Cardiac septum (tissue), 1 donor: Measurements from ENCODE around the gene KCNK1. TPM values are rescaled to one million over a fixed set of nuclear protein-coding genes. Genes with fewer than 3 reads are reported as not detected.
"Not testable (repeated sequence)": the region's sequence is repeated elsewhere in the genome, so short reads cannot be mapped to it uniquely, and the experiment has no call there.

Source experiments
- DNase-seq: peaks from one replicate; pipeline ENCODE4 v3.0.0-alpha.2; 2020; ENCODE audit warnings: low spot score
- intact Hi-C: fragments of 100-400 bp; cut with DNase I; formaldehyde crosslinking; loops from one replicate; pipeline ENCODE4 v1.14.0; 2022
- total RNA-seq: library from RNA; stranded (reverse); fragmentation: NEBNext Ultra II Directional; extraction: Animal tissue kit (Norgen Biotek cat#: 25700); gene quantifications from one replicate; pipeline ENCODE4 v1.2.1, GENCODE V29; 2021
- donor health status: DM: no; HTN: no; CAD: no.

Gene KCNK1
- total RNA-seq, 1 donor from 2014 or later, result 10.3 TPM

GRCh38 chr1:233662575-233663304, 48.8 kb downstream of the KCNK1 start:
- intact Hi-C loops, result no loop called here
- no peak for DNase-seq

GRCh38 chr1:233664253-233664652, 50.3 kb downstream of the KCNK1 start:
- intact Hi-C loops, result no loop called here

GRCh38 chr1:233664804-233665574, 51.1 kb downstream of the KCNK1 start:
- no peak for DNase-seq
- intact Hi-C loops, result no loop called here

More at GRCh38 chr1:233664253-233664652, 50.3 kb downstream of the KCNK1 start:
- no peak for DNase-seq

- DNase-seq, result no peak
- intact Hi-C loops, result loop anchor here (2.0 kb wide), 1 partner anchor 57 kb away; no protein-coding TSS in a partner anchor
Measured at GRCh38 chr1:233665575-233666270, 51.8 kb downstream of the KCNK1 start.

GRCh38 chr1:233667741-233668140, 53.8 kb downstream of the KCNK1 start:
- intact Hi-C loops, result loop anchor here (2.0 kb wide), 1 partner anchor 55 kb away; no protein-coding TSS in a partner anchor
- no peak for DNase-seq

GRCh38 chr1:233668146-233668724, 54.3 kb downstream of the KCNK1 start:
- DNase-seq, result no peak
- intact Hi-C loops, result no loop called here

- DNase-seq, result no peak
- intact Hi-C loops, result no loop called here
Measured at GRCh38 chr1:233668725-233669294, 54.9 kb downstream of the KCNK1 start.

- intact Hi-C loops, DNase-seq: not testable (repeated sequence)
Measured at GRCh38 chr1:233670363-233670762, 56.5 kb downstream of the KCNK1 start.

- intact Hi-C loops, result no loop called here
Measured at GRCh38 chr1:233671286-233671685, 57.4 kb downstream of the KCNK1 start.

GRCh38 chr1:233672732-233673131, 58.8 kb downstream of the KCNK1 start:
- DNase-seq, result no peak
- intact Hi-C loops, result no loop called here

More at GRCh38 chr1:233671286-233671685, 57.4 kb downstream of the KCNK1 start:
- no peak for DNase-seq

GRCh38 chr1:233673261-233673946, 59.5 kb downstream of the KCNK1 start:
- no peak for DNase-seq
- intact Hi-C loops, result no loop called here

GRCh38 chr1:233673947-233674431, 60.1 kb downstream of the KCNK1 start:
- intact Hi-C loops, result no loop called here
- DNase-seq, result no peak

- no peak for DNase-seq
- intact Hi-C loops, result no loop called here
Measured at GRCh38 chr1:233675446-233675845, 61.5 kb downstream of the KCNK1 start.

- intact Hi-C loops, result no loop called here
- no peak for DNase-seq
Measured at GRCh38 chr1:233675893-233676292, 62.0 kb downstream of the KCNK1 start.

GRCh38 chr1:233677690-233678354, 63.9 kb downstream of the KCNK1 start:
- intact Hi-C loops, result no loop called here
- no peak for DNase-seq

GRCh38 chr1:233679030-233679429, 65.1 kb downstream of the KCNK1 start:
- intact Hi-C loops, result no loop called here
- DNase-seq, result no peak

- intact Hi-C loops, result no loop called here
- no peak for DNase-seq
Measured at GRCh38 chr1:233679591-233680373, 65.9 kb downstream of the KCNK1 start.
